HFF-Myc (cell line): ENCODE data around the gene NTM.

Experiments used
- DNase-seq: peaks from one replicate; pipeline ENCODE4 v3.0.0-alpha.2; 2011; ENCODE audit warnings: low read depth; ENCODE audit errors: extremely low read depth
- H3K4me3 ChIP-seq: replicated peaks from 2 replicates; pipeline ENCODE4 v1.5.1; 2011; ENCODE audit warnings: low read depth, mild to moderate bottlenecking, control low read depth, low read length
- TF ChIP-seq, protein P1 (sequence below): IDR thresholded peaks from 2 replicates; pipeline ENCODE4 v1.5.1; 2012; ENCODE audit warnings: mild to moderate bottlenecking, low read depth, low read length, control low read depth; ENCODE audit errors: missing control alignments

Gene NTM

GRCh38 chr11:132289590-132290256 lies 919.3 kb downstream of the NTM start:
- no peak overlapping the region for H3K4me3 ChIP-seq
- TF ChIP-seq, protein P1, sequence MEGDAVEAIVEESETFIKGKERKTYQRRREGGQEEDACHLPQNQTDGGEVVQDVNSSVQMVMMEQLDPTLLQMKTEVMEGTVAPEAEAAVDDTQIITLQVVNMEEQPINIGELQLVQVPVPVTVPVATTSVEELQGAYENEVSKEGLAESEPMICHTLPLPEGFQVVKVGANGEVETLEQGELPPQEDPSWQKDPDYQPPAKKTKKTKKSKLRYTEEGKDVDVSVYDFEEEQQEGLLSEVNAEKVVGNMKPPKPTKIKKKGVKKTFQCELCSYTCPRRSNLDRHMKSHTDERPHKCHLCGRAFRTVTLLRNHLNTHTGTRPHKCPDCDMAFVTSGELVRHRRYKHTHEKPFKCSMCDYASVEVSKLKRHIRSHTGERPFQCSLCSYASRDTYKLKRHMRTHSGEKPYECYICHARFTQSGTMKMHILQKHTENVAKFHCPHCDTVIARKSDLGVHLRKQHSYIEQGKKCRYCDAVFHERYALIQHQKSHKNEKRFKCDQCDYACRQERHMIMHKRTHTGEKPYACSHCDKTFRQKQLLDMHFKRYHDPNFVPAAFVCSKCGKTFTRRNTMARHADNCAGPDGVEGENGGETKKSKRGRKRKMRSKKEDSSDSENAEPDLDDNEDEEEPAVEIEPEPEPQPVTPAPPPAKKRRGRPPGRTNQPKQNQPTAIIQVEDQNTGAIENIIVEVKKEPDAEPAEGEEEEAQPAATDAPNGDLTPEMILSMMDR, result no peak
- DNase-seq, result no peak

- DNase-seq, result no peak
- TF ChIP-seq, protein P1, result no peak
- no peak overlapping the region for H3K4me3 ChIP-seq
Observed at GRCh38 chr11:132293586-132293985, 923.2 kb downstream of the NTM start.

DNA sequence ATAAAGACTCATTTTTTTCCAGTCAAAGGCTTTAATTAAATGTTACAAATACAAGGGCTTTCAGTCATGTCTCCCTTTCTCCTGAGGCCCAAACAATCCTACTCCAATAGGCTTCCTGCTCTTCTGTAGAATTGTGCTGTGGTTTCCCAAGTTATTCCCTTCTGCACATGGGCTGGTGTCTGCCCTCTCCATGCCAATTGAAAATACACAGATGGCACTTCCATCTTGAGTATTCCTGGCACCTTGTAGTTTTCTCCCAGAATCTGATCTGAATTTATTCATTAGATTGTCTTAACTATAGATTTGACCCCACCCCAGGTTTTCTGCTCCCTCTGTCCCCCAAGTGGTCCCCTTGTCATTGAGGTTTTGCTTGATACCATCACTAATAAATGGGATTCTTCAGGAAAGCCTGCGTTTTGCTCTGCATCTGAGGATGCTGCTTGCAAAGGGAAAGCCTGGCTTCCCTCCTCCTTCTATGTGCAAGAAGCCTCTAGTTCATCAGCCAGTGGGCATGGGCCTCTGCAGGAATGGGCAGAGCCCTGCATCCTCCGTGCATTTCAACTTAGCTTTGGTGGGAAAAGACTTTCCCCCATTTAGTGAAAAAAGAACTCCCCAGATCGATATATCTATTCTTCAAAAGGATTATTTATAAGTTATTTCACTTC lies 926.7 kb downstream of the NTM start:
- TF ChIP-seq, protein P1, result no peak
- DNase-seq, result no peak
- no peak overlapping the region for H3K4me3 ChIP-seq

- no peak overlapping the region for H3K4me3 ChIP-seq
- TF ChIP-seq, protein P1, result no peak
- DNase-seq, result no peak
Observed at GRCh38 chr11:132298357-132298756, 927.9 kb downstream of the NTM start.

DNA sequence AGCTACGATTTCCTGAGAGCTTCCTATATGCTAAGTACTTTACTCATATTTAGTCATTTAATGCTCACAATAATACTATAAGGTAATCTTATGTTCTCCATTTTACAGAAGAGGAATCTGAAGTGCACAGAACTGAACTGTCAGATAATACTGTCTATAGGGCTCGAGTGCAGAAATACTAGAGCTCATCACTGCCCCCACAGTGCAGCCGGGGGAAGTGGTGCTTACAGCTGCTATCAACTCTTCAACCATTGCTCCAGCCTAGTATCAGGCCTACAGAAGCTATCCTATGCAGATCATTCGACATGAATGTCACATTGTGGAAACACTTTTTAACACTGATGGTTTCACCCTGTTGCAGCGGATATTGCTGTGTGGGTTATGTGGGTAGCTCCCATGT lies 929.9 kb downstream of the NTM start:
- H3K4me3 ChIP-seq, result no peak overlapping the region
- TF ChIP-seq, protein P1, result peak; percentile 37
- DNase-seq, result no peak

DNA sequence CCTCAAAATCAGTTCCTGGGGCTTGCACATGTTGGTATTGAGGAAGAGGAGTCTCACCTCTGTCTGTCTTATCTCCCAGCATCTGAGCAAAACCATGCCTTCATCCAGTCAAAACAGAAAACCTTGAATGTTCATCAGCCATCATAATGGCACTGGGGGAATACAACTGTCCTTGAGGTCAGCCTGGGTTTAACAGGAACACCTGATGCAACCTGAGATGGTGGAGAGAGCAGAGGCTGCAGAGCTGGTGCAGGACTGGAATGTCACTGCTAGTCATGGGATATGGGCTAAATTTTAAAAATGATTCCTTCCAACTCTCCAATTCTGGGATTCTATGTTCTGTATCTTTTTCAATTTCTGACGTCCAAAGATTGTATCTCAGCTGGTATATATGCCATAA lies 931.0 kb downstream of the NTM start:
- no peak overlapping the region for H3K4me3 ChIP-seq
- no peak for DNase-seq
- TF ChIP-seq, protein P1, result no peak
